BJ (cell line): ENCODE measurements around the gene MAP6. TPM values are rescaled to one million over a fixed set of nuclear protein-coding genes. Genes with fewer than 3 reads are reported as not detected.

Experiments
- CTCF ChIA-PET: fragments of 350-600 bp; formaldehyde crosslinking; extraction: SDS; loops from one replicate; lab custom pipeline; 2021; ENCODE audit warnings: antibody characterized with exemption, inconsistent platforms; lab: Yijun Ruan, JAX
- POLR2A ChIA-PET: fragments of 300-600 bp; sonication (Branson Sonifier 250); formaldehyde crosslinking; extraction: SDS; loops from one replicate; lab custom pipeline; 2021; ENCODE audit warnings: antibody characterized with exemption; lab: Charles Lee
- DNase-seq: peaks from one replicate; pipeline ENCODE4 v3.0.0-alpha.2; 2011; ENCODE audit warnings: low read depth
- H3K27me3 ChIP-seq: 2 replicates; pipeline ENCODE4 v1.6.0; 2011; ENCODE audit warnings: low read length; ENCODE audit not compliant: control insufficient read depth, insufficient read depth
- H3K36me3 ChIP-seq: 2 replicates; pipeline ENCODE4 v1.5.1; 2011; ENCODE audit warnings: low read length; ENCODE audit not compliant: control insufficient read depth, insufficient read depth
- H3K4me3 ChIP-seq: 2 replicates; pipeline ENCODE4 v1.5.1; 2011; ENCODE audit warnings: low read depth, mild to moderate bottlenecking, control low read depth, low read length
- CTCF ChIP-seq: IDR thresholded peaks from 2 replicates; pipeline ENCODE4 v1.5.1; 2011; ENCODE audit warnings: low read depth, mild to moderate bottlenecking, control low read depth, inconsistent platforms, low read length, moderate library complexity; ENCODE audit not compliant: insufficient read depth
- polyA plus RNA-seq: library from polyadenylated mRNA; depleted of rRNA; stranded (reverse); fragments of >200 nt; gene quantifications from 2 replicates; pipeline ENCODE4 v1.2.3, GENCODE V29; 2011

Gene MAP6
- polyA plus RNA-seq, 1 experiment, result 12.3 TPM

- Histone ChIP-seq H3K27me3 (peaks cover 2% of the 10 kb centered on the region), H3K36me3 (no peaks in the 10 kb centered on the region), H3K4me3 (no peak overlapping the region)
- TF ChIP-seq CTCF, result no peak
- ChIA-PET CTCF (interaction anchor here (1.1 kb wide), 1 partner anchor 12 kb away, joined by 3 read pairs; no protein-coding TSS in a partner anchor), POLR2A (no interaction called here)
- no peak for DNase-seq
Measured at GRCh38 chr11:75600356-75600755, 68.5 kb downstream of the MAP6 start.

- peaks cover 2% of the 10 kb centered on the region for H3K27me3 ChIP-seq
- no peak overlapping the region for H3K4me3 ChIP-seq
- POLR2A ChIA-PET, result no interaction called here
- CTCF ChIA-PET, result interaction anchor here (0.6 to 2.0 kb wide), 7 partner anchors 10 to 117 kb away, joined by 3 to 8 read pairs (median 3); partner anchors contain the start of gene MAP6
- no peak for DNase-seq
- no peaks in the 10 kb centered on the region for H3K36me3 ChIP-seq
- TF ChIP-seq CTCF, result no peak
Measured at GRCh38 chr11:75598900-75599299, 69.9 kb downstream of the MAP6 start.

GRCh38 chr11:75598264-75598663 is 70.6 kb downstream of the MAP6 start:
- no peak for DNase-seq
- H3K36me3 ChIP-seq, result no peaks in the 10 kb centered on the region
- no peak for TF ChIP-seq CTCF
- CTCF ChIA-PET, result interaction anchor here (0.9 to 2.0 kb wide), 7 partner anchors 10 to 116 kb away, joined by 3 to 8 read pairs (median 4); no protein-coding TSS in a partner anchor
- POLR2A ChIA-PET, result no interaction called here
- H3K27me3 ChIP-seq, result peaks cover 2% of the 10 kb centered on the region
- H3K4me3 ChIP-seq, result no peak overlapping the region

- TF ChIP-seq CTCF, result peak; percentile 43
- CTCF ChIA-PET, result interaction anchor here (0.9 to 2.0 kb wide), 6 partner anchors 31 to 116 kb away, joined by 3 to 8 read pairs (median 4); no protein-coding TSS in a partner anchor
- H3K4me3 ChIP-seq, result no peak overlapping the region
- no peak for DNase-seq
- H3K27me3 ChIP-seq, result peaks cover 4% of the 10 kb centered on the region
- POLR2A ChIA-PET, result no interaction called here
- no peaks in the 10 kb centered on the region for H3K36me3 ChIP-seq
Measured at GRCh38 chr11:75597636-75598035, 71.2 kb downstream of the MAP6 start.

- ChIA-PET CTCF (interaction anchor here (0.9 to 1.4 kb wide), 5 partner anchors 10 to 43 kb away, joined by 3 to 6 read pairs (median 4); no protein-coding TSS in a partner anchor), POLR2A (no interaction called here)
- peaks cover 5% of the 10 kb centered on the region for H3K27me3 ChIP-seq
- DNase-seq, result no peak
- no peak for TF ChIP-seq CTCF
- no peak overlapping the region for H3K4me3 ChIP-seq
- no peaks in the 10 kb centered on the region for H3K36me3 ChIP-seq
Measured at GRCh38 chr11:75596914-75597313, 71.9 kb downstream of the MAP6 start.
